ENCODE data around the gene STARD13.

STARD13 gene

GRCh38 chr13:33285420-33286124, at the start of gene STARD13:
Gene STARD13, minus strand, starts transcription at chr13:33285755. Its CDS starts 117 bp downstream, at chr13:33285638.
- DNase-seq: peak; percentile 76

- no peak for DNase-seq
Measured at GRCh38 chr13:33334831-33335230, 49.3 kb upstream of the STARD13 start.

GRCh38 chr13:33331962-33332361, 46.4 kb upstream of the STARD13 start:
- DNase-seq: no peak

GRCh38 chr13:33330483-33330882, 44.9 kb upstream of the STARD13 start:
- DNase-seq: no peak

GRCh38 chr13:33328701-33329100, 43.1 kb upstream of the STARD13 start:
- DNase-seq: peak; percentile 13

GRCh38 chr13:33326723-33327122, 41.2 kb upstream of the STARD13 start:
- DNase-seq: no peak

- DNase-seq: no peak
Measured at GRCh38 chr13:33326246-33326645, 40.7 kb upstream of the STARD13 start.

- DNase-seq: peak; percentile 52
Measured at GRCh38 chr13:33323801-33324510, 38.4 kb upstream of the STARD13 start.

- DNase-seq: peak; percentile 77
Measured at GRCh38 chr13:33322965-33323668, 37.6 kb upstream of the STARD13 start.

- no peak for DNase-seq
Measured at GRCh38 chr13:33322543-33322809, 36.9 kb upstream of the STARD13 start.

GRCh38 chr13:33321686-33322542, 36.4 kb upstream of the STARD13 start:
- no peak for DNase-seq

- DNase-seq: peak; percentile 72
Measured at GRCh38 chr13:33319859-33320258, 34.3 kb upstream of the STARD13 start.

- no peak for DNase-seq
Measured at GRCh38 chr13:33318744-33319143, 33.2 kb upstream of the STARD13 start.

GRCh38 chr13:33318037-33318436, 32.5 kb upstream of the STARD13 start:
- DNase-seq: no peak

- no peak for DNase-seq
Measured at GRCh38 chr13:33316890-33317289, 31.3 kb upstream of the STARD13 start.

- no peak for DNase-seq
Measured at GRCh38 chr13:33313504-33313903, 27.9 kb upstream of the STARD13 start.

GRCh38 chr13:33312861-33313212, 27.3 kb upstream of the STARD13 start:
- DNase-seq: no peak

GRCh38 chr13:33312150-33312860, 26.8 kb upstream of the STARD13 start:
- peak; percentile 3 for DNase-seq

- no peak for DNase-seq
Measured at GRCh38 chr13:33311040-33311439, 25.5 kb upstream of the STARD13 start.

GRCh38 chr13:33310245-33311038, 24.9 kb upstream of the STARD13 start:
- DNase-seq: peak; percentile 17

GRCh38 chr13:33308863-33309262, 23.3 kb upstream of the STARD13 start:
- peak; percentile 2 for DNase-seq

GRCh38 chr13:33307843-33308242, 22.3 kb upstream of the STARD13 start:
- DNase-seq: no peak
